ENCODE data around the gene SLC25A31.

Gene SLC25A31

DNA sequence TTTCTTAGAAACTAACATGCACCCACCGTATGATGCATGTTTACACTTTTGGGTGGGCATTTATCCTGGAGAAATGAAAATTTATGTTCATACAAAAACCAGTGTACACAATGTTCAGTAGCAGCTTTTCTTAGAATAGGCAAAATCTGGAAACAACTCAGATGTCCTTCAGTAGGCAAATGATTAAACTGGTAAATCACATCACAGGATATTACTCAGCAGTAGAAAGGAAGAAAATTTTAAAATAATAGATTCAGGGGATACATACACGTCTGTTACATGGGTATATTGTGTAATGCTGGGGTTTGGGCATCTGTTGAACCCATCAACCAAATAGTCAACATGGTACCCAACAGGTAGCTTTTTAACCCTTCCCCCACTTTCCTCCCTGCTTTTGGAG lies 26.7 kb downstream of the SLC25A31 start:
- TF ChIP-seq, protein P1, sequence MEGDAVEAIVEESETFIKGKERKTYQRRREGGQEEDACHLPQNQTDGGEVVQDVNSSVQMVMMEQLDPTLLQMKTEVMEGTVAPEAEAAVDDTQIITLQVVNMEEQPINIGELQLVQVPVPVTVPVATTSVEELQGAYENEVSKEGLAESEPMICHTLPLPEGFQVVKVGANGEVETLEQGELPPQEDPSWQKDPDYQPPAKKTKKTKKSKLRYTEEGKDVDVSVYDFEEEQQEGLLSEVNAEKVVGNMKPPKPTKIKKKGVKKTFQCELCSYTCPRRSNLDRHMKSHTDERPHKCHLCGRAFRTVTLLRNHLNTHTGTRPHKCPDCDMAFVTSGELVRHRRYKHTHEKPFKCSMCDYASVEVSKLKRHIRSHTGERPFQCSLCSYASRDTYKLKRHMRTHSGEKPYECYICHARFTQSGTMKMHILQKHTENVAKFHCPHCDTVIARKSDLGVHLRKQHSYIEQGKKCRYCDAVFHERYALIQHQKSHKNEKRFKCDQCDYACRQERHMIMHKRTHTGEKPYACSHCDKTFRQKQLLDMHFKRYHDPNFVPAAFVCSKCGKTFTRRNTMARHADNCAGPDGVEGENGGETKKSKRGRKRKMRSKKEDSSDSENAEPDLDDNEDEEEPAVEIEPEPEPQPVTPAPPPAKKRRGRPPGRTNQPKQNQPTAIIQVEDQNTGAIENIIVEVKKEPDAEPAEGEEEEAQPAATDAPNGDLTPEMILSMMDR (IDR thresholded peaks at IDR 0.05; ENCODE audit: low read depth, low read length), result no peak

GRCh38 chr4:127759228-127759820 lies 29.1 kb downstream of the SLC25A31 start:
- TF ChIP-seq, protein P1 (IDR thresholded peaks at IDR 0.05; ENCODE audit: low read depth, low read length), result no peak
- no peak for DNase-seq (ENCODE audit: extremely low read depth, low read depth)

More for the DNA sequence above, 26.7 kb downstream of the SLC25A31 start:
- no peak for DNase-seq (ENCODE audit: extremely low read depth, low read depth)

DNA sequence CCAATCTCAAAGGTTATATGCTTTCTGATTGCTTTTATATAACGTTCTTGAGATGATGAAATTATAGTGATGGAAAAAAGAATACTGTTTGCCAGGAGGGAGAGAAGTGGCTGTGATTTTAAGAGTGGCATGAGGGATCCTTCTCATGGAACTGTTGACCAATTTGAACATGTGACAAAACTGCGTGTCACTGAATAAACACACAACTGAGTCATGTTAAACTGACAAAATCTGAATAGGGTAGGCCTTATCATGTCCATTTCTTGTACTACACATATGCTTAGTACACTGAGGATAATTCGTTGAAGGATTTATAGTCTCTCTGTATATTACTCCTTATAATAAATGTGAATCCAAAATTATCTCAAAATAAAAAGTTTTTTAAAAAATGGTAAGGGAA lies 29.7 kb downstream of the SLC25A31 start:
- DNase-seq (ENCODE audit: extremely low read depth, low read depth), result no peak
- TF ChIP-seq, protein P1 (IDR thresholded peaks at IDR 0.05; ENCODE audit: low read depth, low read length), result no peak

- DNase-seq (ENCODE audit: extremely low read depth, low read depth), result no peak
- TF ChIP-seq, protein P1 (IDR thresholded peaks at IDR 0.05; ENCODE audit: low read depth, low read length), result no peak
Observed at GRCh38 chr4:127771535-127772275, 41.5 kb downstream of the SLC25A31 start.

GRCh38 chr4:127772769-127773671 lies 42.8 kb downstream of the SLC25A31 start:
- TF ChIP-seq, protein P1 (IDR thresholded peaks at IDR 0.05; ENCODE audit: low read depth, low read length), result no peak
- DNase-seq (ENCODE audit: extremely low read depth, low read depth), result no peak

- TF ChIP-seq, protein P1 (IDR thresholded peaks at IDR 0.05; ENCODE audit: low read depth, low read length), result no peak
- DNase-seq (ENCODE audit: extremely low read depth, low read depth), result no peak
Observed at GRCh38 chr4:127775843-127776242, 45.6 kb downstream of the SLC25A31 start.

Data from AG09319 (cell line).